ENCODE results near the gene SLC25A21.

- TF ChIP-seq CTCF (IDR thresholded peaks at IDR 0.05), result no peak
- TF ChIP-seq EZH2 (IDR thresholded peaks at IDR 0.05), result no peak
Measured at GRCh38 chr14:36826614-36827013, 345.8 kb downstream of the SLC25A21 start.
